Fibroblast of peridontal ligament (primary cell): ENCODE measurements around the gene OSBPL6.
"Not testable (repeated sequence)": the region's sequence is repeated elsewhere in the genome, so short reads cannot be mapped to it uniquely, and the experiment has no call there.

ENCODE experiments used
- DNase-seq: peaks from one replicate; pipeline ENCODE4 v3.0.0-alpha.2; 2010; ENCODE audit errors: extremely low read depth

OSBPL6 gene

DNA sequence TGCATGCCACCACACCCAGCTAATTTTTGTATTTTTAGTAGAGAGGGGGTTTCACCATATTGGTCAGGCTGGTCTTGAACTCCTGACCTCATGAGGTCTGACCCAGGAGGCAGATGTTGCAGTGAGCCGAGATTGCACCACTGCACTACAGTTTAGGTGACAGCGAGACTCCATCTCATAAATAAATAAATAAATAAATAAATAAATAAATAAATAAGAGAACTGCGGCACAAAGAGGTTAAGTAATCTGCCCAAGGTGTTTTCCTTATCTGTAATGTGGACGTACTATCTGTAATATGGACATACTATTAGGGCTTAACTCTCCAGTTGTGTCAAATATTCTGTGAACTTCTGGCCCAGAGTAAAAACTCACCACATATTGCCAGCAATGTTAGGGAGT, 4.1 kb downstream of the OSBPL6 start:
- DNase-seq, result not testable (repeated sequence)

DNA sequence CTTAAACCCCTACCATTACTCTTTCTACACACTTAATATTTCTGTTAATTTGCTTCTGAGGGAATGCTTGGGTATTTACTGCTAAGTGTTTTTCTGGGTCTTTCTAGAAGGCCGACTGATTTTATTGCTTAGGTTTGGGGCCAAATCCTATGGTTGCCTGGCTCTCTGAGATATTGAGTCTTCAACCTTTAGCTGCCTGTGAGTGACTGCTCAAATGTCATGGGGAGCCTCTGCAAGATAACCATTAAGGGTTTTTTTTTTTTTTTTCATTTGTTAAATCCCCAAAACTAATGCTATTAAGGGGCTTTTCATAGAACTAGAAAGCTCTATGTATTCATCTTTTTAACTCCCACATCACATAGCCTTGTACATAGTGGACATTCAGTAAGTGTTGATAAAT, 5.0 kb downstream of the OSBPL6 start:
- no peak for DNase-seq

DNA sequence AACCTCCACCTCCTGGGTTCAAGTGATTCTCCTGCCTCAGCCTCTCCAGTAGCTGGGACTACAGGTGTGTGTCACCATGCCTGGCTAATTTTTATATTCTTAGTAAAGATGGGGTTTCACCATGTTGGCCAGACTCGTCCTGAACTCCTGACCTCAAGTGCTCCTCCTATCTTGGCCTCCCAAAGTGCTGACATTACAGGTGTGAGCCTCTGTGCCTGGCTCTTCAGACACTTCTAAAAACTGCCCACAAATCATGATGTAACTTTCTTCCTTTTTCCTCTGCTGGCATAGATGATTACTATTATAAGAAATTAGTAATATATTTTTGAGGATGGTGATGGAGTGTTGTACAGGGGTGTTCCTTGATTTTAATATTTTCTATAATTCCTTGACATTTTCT, 6.0 kb downstream of the OSBPL6 start:
- no peak for DNase-seq

DNA sequence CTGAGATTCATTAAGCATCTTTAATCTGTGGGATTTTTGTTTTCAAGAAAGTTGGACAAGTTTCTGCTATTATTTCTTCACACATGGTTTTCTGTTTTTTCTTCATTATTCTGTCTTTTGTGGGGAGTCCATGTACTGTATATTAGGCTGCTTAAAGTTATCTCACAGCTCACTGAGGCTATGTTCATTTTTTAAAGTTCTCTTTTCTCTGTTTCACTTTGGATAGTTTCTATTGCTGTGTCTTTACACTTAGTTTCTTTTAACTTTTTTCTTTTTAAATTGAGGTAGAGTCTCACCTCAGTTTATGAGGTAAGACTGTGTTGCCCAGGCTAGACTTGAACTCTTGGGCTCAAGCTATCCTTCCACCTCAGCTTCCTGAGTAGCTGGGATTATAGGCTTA, 8.6 kb downstream of the OSBPL6 start:
- DNase-seq, result no peak

DNA sequence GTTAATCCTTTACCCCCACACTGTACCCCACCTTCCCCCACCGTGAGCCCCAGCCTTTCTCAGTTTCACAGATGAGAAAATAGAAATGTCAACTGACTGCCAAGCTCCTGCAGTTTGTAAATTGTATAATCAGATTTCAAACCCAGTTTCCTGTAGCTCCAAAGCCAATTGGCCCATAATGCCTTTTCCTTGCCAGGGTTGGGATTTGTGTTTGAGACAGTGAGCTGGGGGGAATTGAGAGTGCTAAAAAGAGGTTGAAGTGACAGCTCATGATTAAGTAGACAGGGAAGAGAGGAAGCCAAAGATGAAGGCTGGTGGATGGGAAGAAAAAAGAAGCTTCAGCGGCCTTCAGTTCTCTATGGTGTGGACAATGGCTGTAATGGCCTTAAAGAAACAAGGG, 10.7 kb downstream of the OSBPL6 start:
- no peak for DNase-seq

DNA sequence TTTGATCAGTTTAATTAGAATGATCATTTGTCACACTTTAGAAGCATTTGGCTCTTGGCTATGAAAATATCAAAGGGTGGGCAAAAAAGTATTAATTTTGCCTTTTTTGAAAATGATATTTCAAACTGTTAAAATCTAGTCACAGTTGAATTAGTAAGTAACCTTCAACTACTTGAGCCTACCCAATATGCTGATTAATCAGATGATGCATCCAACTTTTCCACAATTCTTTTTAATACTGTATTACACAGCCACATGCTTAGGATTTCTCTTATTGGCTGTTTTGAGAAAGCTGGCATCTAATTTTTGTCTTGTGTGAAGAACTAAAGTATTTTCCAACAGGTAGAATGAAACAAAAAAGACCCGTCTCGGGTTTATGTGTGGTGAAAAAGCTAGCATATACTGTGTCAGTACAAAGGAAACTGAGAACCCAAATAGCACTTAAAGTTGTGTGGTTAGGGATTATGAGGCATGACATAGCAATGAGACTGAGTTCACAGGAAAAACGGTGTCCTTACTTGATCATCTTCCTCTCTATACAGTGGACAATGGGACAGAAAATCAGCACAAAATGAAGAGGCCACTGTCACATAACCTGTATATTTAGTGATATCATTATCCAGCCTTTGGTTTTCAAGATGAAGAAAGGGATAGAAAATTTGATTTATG, 11.7 kb downstream of the OSBPL6 start:
- DNase-seq, result peak; percentile 43

DNA sequence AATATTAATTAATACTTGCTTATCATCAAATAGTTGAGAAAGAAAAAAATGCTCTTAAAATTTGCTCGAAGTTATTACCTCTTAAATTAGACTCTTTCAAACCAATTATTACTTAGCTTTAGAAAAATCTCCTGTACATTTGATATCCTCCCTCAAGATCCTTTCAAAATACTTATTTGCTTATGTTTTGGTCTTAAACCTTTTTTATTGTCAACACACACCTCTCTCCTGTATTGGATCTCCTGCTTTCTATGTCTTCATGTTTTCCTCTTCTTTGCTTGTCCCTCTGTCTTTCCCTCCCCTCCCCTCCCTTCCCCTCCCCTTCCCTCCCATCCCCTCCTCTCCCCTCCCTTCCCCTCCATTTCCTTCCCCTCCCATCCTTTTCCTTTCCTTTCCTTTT, 14.0 kb downstream of the OSBPL6 start:
- DNase-seq, result no peak

DNA sequence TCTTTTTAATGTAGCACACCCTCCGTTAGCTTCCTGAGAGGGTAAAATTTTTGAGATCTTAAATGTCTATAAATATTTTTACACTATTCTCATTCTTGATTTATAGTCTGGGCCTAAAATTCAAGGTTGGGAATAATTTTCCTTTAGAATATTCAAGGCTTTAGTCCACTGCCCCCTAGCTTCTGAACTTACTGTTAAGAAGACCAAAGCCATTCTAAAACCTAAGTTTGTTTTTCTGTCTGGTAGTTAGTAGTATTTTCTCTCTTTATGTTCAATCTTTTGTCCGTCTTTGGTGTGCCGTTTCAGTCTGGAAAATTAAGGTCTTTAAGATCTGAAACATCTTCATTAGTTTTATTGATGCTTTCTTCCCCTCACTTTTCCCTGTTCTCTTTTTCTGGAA, 14.5 kb downstream of the OSBPL6 start:
- DNase-seq, result peak; percentile 42

DNA sequence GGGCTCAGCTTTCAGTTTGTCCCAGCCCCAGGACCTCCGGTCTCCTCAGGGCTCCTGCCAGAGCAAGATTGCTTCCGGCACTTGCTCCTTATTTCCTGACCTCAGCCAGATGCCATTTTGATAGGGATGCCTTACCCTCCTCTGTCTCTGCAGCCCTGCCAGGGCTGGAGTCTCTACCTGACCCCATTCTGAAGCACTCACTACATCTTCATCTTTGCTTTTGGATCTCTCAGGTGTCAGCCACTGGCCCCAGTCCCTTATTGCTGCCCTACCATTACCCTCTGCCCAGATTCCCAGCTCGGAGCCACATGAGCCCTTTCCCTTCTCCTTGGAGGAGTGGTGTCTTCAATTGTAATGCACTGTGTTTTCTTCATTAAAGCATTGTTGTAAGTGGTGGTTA, 17.1 kb downstream of the OSBPL6 start:
- DNase-seq, result no peak

DNA sequence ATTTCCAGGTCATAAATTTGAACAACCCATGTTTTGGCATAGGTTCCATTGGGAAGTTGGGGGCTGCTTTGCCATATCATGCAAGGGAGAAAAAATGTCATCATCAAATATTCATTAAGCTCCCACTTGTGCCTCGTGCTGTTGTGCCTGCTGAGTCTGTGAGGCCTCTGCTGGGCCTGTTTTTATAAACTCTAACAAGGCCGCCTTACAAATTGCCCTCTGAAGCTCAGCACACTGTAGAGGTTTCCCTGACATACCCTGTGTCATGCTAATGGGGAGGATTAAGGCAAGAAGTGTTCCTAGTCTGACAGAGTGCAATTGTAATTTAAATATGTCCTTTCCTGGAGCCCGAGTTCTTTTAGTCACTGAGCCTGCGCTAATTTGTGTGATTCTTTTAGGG, 17.6 kb downstream of the OSBPL6 start:
- no peak for DNase-seq

DNA sequence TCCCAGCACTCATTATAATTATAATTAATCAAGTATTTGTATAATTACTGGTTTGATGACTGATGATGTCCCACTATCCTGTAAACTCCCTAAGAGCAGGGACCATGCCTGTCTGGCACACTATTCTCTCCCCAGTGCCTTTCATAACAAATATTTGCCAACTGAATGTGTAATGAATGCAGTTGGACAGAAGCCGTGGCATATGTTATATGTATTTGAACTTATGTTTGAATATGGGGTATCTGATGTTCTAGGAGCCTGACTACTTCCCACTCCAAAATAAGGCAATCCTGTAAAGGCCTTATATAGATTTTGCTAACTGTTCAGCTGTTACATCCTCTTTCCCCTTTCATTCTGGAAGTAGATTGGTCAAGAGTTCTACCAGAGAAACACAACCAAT, 19.7 kb downstream of the OSBPL6 start:
- no peak for DNase-seq

DNA sequence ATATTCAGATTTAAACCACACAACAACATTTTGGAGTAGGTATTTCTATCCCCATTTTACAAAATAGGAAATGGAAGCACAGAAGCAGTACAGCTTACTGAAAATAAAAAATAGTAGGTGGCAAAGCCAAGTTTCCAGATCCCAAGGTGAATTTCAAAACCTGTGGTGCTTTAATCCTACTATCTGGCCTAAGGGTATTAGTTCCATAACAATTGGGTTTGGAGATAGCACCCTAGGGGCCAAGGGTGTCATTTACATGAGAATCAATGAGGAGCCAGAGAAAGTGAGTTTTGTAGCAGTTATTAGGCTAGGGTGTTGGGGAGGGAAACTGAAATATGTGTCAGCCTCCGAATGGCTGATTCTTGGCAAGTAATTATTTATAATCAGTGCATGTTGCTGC, 24.9 kb downstream of the OSBPL6 start:
- DNase-seq, result no peak

DNA sequence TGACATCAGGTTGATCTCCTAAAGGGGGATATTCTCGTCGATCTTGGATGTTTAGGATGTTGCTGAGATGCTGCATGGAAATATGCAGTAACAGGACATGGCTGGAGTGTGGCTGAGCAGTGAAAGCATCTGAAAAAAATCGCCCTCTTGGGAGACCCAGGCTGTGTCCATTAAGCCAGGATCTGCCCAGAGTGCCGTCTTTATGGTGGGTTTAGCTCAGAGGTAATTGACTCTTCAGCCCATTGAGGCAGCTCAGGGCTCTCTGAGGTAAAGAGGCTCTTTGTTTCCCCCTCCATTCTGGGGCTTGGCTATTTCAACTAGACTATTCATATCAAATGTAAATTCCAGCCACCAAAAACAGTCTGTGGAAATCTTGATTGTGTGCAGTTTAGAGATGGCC, 26.5 kb downstream of the OSBPL6 start:
- DNase-seq, result no peak

DNA sequence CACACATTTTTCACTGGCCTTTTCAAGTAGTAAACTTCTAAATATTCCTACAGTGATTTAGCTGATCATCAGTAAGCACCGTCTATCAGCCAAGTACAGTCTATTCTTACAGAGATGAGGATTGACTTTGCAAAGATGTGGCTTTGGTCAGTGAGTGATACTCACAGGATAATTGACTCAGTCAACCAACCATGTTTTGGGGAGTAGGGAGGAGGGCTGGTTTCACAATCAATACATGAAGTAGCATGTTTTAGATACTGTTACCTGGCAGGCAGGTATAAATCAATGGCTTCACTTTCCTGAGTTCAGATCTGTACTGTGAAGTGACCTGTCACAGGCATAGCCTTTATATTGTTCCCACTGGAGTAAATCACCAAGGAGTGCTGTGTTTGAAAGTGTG, 27.2 kb downstream of the OSBPL6 start:
- no peak for DNase-seq

DNA sequence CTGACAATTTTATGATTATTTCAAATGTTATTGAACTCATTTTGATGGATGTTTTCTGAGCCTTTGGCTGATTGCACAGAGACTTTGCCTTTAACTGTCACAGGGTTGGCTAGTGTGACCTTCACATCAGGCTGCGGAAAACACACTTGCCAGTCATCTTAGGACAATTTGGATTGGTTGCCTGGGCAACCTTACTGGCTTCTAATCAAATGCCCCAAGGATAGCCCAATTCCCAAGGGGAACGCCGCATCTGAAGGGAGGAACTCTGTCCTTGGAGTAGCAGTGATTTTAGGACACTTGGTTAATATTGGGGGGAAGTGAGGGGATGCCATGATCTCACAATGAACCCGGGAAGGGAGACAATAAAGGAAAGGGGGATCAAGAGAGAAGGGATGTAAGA, 29.5 kb downstream of the OSBPL6 start:
- DNase-seq, result no peak

DNA sequence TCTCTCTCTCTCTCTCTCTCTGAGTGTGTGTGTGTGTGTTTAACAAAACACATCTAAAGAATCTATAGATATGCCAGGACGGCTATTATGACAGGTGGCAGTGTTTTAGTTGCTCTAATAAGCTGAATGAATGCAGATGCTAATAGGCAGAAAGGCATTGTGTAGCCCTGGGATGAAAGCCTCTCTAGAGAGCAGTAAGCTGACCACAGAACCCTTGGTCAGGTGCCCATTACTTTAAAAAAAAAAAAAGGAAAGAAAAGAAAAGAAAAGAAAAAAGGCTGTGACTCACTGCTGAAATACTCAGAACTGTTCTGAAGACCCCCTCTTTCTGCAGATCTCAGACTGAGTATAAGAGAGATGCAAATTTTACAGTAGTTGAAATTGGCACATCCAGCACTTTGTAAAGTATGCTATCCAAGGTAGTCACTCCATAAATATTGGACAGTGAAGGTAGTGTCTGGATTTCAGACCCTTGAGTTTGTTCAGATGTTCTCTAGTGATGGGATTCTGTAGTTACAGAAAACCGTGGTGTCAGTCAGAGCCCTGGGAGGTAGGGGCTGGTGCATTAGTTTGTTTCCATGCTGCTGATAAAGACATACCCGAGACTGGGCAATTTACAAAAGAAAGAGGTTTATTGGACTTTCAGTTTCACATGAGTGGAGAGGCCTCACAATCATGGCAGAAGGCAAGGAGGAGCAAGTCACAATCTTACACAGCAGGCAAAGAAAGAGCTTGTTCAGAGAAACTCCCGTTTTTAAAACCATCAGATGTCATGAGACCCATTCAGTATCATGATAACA, 30.9 kb downstream of the OSBPL6 start:
- DNase-seq, result peak; percentile 71

DNA sequence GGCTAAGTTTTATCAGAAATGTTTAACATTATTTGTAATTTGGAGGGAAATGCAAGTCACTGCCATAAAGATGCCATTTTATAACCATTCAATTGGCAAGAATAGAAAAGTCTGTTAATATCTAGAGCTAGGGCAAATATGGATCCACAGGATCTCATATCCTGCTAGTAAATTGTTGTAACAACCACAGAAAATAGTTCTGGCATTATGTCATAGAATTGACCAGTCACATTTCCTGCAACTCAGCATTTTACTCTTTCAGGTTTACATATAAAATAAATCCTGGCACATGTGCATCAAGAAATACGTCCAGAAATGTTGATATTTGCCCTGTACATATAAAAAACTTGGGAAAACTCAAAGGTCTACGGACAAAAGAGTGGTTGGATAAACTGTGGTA, 32.9 kb downstream of the OSBPL6 start:
- peak; percentile 57 for DNase-seq

DNA sequence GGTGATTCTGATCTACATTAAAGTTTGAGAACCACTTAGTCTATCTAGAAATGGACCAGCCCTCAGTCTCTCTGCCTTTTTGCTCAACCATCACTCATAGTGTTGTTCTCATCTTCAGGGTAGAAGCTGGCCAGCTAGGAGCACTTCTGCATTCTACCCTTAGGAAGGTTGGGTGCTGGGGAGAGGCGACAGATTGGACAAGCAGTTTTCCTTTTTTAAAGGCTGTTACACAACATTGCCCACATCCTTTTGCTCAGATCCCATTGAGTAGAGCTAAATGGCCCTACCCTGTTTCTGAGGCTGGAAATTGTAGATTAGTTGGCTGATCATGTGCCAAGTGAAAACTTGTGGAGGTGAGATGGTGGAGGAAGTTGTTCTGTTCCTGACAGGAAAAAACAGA, 35.6 kb downstream of the OSBPL6 start:
- DNase-seq, result no peak

DNA sequence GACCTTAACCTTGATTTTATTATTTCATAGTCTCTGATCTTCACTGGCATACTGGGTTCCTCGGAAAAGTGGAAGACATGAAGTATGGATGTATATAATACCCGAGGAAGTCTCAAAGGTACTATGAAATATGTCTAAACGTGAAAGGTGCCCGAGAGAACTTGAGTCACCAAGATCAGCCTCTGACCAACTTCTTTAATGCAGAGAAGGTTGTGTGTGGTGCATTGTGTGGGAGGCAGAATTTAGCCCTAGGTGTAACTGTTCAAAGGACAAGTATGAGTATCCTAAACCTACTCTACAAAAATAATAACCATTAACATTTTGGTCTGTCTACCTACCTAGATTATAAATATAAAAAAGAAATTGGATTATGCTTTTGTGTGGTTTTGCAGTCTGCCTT, 36.1 kb downstream of the OSBPL6 start:
- DNase-seq, result no peak

DNA sequence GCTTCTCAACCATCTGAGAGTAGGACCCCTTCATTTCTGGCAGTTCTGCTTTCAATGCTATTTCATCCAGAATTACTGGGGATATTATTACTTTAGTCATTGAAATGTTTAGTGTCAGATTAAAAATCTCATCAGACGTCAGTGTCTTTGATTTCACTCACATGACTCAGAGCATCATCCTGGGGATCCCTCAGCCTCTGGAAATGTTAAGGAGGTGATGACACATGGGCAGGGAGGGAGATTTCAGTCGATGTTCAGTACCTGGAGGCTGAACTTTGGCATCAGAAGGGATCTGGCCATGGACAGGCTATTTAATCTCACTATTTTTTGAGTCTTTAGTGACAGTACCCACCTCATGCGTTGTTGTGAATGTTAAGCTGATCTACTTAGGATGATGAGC, 39.1 kb downstream of the OSBPL6 start:
- no peak for DNase-seq

DNA sequence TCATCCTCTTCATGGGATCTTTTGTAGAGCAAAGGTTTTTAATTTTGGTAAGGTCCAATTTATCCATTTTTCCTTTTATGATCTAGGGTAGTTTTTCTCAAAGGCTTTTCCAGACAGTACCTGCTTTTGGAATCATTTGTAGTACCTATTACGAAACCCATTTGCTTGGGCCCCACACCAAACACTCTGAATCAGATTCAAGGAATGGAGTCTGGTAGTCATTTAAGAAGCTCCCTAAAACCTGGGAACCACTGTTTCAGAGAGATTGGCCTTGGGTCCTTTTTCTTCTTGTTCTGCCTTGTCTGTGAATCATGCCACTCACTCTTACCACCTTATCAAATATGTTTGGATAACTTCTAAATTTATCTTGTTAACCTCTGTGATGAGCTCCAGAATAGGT, 40.3 kb downstream of the OSBPL6 start:
- DNase-seq, result peak; percentile 46

DNA sequence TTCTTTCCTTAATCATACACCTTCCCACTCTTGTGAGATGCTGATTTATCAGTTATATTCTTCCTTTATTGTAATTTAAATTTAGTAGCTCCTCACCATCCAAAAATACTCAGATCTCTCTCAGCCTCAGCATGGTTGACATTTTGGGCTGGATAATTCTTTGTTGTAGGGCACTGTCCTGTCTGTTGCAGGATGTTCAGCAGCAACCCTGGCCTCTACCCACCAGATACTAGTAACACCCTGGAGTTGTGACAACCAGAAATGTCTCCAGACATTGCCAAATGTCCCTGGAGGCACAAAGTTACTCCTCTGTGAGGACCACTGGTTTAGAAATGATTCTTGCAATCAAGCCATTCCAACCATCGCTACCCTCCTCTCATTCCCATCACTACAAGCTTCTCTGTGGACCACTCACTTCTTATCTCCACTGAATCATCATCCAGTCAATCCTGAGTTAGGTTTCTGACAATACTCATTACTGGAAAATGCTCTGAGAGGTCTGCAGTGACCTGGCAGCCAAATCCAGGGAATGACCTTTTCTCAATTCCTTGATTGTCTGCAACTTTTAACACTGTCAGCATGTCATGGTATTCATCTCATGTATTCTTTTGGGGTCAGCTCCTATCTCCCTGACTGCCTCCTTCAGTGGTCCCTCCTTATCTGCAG, 43.3 kb downstream of the OSBPL6 start:
- DNase-seq, result no peak

DNA sequence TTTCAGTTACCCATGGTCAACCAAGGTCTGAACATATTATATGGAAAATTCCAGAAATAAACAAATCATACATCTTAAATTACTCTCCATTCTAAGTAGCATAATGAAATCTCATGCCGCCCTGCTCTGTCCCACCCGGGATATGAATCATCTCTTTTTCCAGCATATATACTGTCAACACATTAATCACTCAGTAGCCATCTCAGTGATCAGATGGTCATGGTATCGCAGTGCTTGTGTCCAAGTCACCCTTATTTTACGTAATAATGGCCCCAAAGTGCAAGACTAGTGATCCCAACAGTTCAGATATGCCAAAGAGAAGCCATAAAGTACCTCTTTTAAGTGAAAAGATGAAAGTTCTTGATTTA, 43.8 kb downstream of the OSBPL6 start:
- DNase-seq, result peak; percentile 56
